Osteocyte (in vitro differentiated cells): ENCODE data around the gene ASAP2. TPM values are rescaled to one million over a fixed set of nuclear protein-coding genes. Genes with fewer than 3 reads are reported as not detected.
A peak's percentile ranks its signal among the peaks of the same experiment; 100 is the strongest.

Experiments used
- DNase-seq: peaks from one replicate; pipeline ENCODE4 v3.0.0; 2021; ENCODE audit warnings: mixed read lengths; ENCODE audit not compliant: unreplicated experiment; ENCODE audit errors: extremely low spot score
- H3K27ac Mint-ChIP-seq: one replicate; pipeline ENCODE4 v1.8.0; 2021; ENCODE audit warnings: mild to moderate bottlenecking, mixed read lengths; ENCODE audit not compliant: unreplicated experiment
- H3K27me3 Mint-ChIP-seq: one replicate; pipeline ENCODE4 v1.8.0; 2021; ENCODE audit warnings: mixed read lengths; ENCODE audit not compliant: unreplicated experiment
- H3K36me3 Mint-ChIP-seq: one replicate; pipeline ENCODE4 v1.8.0; 2021; ENCODE audit warnings: mixed read lengths; ENCODE audit not compliant: unreplicated experiment
- H3K4me1 Mint-ChIP-seq: one replicate; pipeline ENCODE4 v1.8.0; 2021; ENCODE audit warnings: mixed read lengths; ENCODE audit not compliant: unreplicated experiment
- H3K4me3 Mint-ChIP-seq: one replicate; pipeline ENCODE4 v1.8.0; 2021; ENCODE audit warnings: mild to moderate bottlenecking, moderate library complexity, mixed read lengths; ENCODE audit not compliant: unreplicated experiment
- H3K9me3 Mint-ChIP-seq: one replicate; pipeline ENCODE4 v1.8.0; 2021; ENCODE audit warnings: mixed read lengths; ENCODE audit not compliant: unreplicated experiment
- total RNA-seq: library from RNA; stranded (reverse); gene quantifications from 2 replicates; pipeline ENCODE4 v1.2.1, GENCODE V29; 2021
- TF ChIP-seq, protein P1 (sequence below): fragments of 200-600 bp; sonication (generic); IDR thresholded peaks from 2 replicates; pipeline ENCODE4 v1.5.0; 2021; ENCODE audit warnings: antibody characterized with exemption, mild to moderate bottlenecking, moderate library complexity

ASAP2 gene
- total RNA-seq, 1 donor from 2014 or later = 91.0 TPM

DNA sequence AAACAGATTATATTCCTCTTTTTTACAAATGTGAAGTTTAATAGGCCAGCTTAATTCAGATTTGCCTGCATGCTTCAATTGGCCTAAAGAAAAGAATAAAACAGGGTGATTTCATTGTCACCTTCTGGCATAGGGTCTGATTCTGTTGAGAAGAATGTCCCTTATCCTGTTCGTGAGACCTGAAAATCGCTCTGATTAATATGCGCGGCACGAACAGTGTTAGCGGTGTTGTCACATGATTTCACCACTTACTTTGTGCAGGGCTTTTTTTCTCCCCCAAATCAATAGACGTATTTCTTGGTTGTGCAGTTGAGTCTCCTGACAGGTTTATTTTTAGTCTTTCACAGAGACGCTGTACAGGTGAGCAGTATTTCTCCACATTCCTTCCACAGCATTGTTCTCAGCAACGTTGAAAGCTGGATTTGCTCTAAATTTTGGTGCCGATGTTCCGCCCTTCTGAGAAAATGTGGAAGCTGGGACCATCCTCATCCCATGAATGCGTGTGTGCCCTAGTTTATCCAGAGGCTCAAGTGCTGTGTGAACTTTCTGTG is 134.8 kb downstream of the ASAP2 start:
- DNase-seq = no peak
- TF ChIP-seq, protein P1, sequence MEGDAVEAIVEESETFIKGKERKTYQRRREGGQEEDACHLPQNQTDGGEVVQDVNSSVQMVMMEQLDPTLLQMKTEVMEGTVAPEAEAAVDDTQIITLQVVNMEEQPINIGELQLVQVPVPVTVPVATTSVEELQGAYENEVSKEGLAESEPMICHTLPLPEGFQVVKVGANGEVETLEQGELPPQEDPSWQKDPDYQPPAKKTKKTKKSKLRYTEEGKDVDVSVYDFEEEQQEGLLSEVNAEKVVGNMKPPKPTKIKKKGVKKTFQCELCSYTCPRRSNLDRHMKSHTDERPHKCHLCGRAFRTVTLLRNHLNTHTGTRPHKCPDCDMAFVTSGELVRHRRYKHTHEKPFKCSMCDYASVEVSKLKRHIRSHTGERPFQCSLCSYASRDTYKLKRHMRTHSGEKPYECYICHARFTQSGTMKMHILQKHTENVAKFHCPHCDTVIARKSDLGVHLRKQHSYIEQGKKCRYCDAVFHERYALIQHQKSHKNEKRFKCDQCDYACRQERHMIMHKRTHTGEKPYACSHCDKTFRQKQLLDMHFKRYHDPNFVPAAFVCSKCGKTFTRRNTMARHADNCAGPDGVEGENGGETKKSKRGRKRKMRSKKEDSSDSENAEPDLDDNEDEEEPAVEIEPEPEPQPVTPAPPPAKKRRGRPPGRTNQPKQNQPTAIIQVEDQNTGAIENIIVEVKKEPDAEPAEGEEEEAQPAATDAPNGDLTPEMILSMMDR = no peak
- H3K4me1 Mint-ChIP-seq = peaks cover 17% of the 10 kb centered on the region
- no peak overlapping the region for H3K4me3 Mint-ChIP-seq
- no peak overlapping the region for H3K27ac Mint-ChIP-seq
- no peaks in the 10 kb centered on the region for H3K9me3 Mint-ChIP-seq
- no peaks in the 10 kb centered on the region for H3K27me3 Mint-ChIP-seq
- H3K36me3 Mint-ChIP-seq = peaks cover 57% of the 10 kb centered on the region

DNA sequence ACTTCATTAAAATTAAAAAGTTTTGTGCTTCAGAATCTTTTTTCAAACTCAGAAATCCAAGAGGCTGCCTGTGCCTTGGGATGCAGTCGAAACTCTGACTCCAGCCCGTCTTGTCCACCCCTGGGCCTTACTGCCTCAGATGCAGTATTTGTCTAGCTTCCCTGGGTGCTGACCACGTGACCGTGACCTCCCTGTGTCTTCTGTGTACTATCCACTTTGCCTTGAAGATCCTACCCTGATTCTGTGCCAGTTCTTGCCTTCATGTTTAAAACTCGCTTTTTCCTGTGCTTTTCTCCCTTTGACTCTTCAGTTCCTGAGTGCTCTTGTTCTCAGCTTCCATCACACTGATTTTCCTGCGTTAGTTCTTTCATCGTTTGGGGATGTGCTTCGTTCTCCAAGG is 136.0 kb downstream of the ASAP2 start:
- TF ChIP-seq, protein P1 = no peak
- Mint-ChIP-seq H3K27ac (peak overlapping the region; percentile 48), H3K36me3 (peaks cover 58% of the 10 kb centered on the region), H3K4me1 (peaks cover 4% of the 10 kb centered on the region), H3K9me3 (no peaks in the 10 kb centered on the region), H3K27me3 (no peaks in the 10 kb centered on the region), H3K4me3 (no peak overlapping the region)
- no peak for DNase-seq

DNA sequence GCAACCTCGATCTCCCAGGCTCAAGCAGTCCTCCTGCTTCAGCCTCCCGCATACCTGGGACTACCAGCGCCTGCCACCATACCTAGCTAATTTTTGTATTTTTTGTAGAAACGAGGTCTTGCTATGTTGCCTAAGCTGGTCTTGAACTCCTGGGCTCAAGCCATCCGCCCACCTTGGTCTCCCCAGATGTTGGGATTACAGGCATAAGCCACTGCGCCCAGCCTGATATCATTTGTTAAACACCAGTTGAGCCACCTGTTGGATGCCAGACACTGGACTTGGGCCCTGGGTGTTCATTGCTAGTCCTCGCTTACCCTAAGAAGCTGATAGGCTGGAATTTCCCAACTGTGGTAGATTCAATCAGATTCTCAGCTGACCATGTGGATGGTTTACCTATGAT is 136.9 kb downstream of the ASAP2 start:
- Mint-ChIP-seq H3K4me3 (no peak overlapping the region), H3K9me3 (no peaks in the 10 kb centered on the region), H3K27me3 (no peaks in the 10 kb centered on the region), H3K27ac (no peak overlapping the region), H3K36me3 (peaks cover 51% of the 10 kb centered on the region), H3K4me1 (no peaks in the 10 kb centered on the region)
- no peak for DNase-seq
- TF ChIP-seq, protein P1 = no peak

DNA sequence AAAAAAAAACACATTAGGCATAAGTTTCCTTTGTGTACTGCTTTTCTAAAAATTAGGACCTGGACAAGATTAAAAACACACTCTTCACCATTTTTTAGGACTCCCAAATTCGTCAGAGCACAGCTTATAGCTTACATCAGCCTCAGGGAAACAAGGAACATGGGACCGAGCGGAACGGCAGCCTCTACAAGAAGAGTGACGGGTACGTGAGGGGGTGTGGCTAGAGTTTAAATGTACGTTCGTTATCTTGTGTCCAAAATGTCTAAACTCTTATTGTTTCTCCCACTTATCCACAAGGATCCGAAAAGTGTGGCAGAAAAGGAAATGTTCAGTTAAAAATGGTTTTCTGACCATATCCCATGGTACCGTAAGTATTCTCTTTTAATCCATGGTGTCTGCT is 137.8 kb downstream of the ASAP2 start:
- TF ChIP-seq, protein P1 = no peak
- H3K9me3 Mint-ChIP-seq = no peaks in the 10 kb centered on the region
- H3K36me3 Mint-ChIP-seq = peaks cover 46% of the 10 kb centered on the region
- no peak overlapping the region for H3K4me3 Mint-ChIP-seq
- no peak for DNase-seq
- H3K27me3 Mint-ChIP-seq = no peaks in the 10 kb centered on the region
- H3K27ac Mint-ChIP-seq = no peak overlapping the region
- no peaks in the 10 kb centered on the region for H3K4me1 Mint-ChIP-seq

DNA sequence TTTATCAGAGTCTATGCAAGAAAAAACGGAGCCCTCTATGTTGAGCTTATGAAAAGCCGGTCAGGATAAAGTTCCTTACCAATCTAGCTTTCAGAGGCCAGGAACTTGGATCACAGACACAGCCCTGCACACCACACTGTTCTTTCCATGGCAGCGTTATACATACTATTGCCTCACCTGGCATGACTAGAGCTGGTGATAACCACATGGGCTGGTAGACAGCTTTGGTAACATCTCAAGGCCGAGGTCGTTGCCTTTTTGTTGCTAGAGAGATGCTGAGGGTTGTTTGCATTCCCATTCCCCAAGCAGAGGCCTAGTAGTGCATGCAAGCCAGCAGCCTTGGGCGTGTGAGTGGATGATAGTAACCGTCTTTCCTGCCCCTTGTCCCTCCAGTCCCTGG is 138.7 kb downstream of the ASAP2 start:
- Mint-ChIP-seq H3K4me1 (no peaks in the 10 kb centered on the region), H3K27me3 (no peaks in the 10 kb centered on the region)

More for the DNA sequence above, 138.7 kb downstream of the ASAP2 start:
- TF ChIP-seq, protein P1 = no peak
- no peak overlapping the region for H3K4me3 Mint-ChIP-seq
- no peaks in the 10 kb centered on the region for H3K9me3 Mint-ChIP-seq
- peaks cover 49% of the 10 kb centered on the region for H3K36me3 Mint-ChIP-seq
- DNase-seq = no peak
- no peak overlapping the region for H3K27ac Mint-ChIP-seq
